ENCODE data around the gene ITM2B. TPM values are rescaled to one million over a fixed set of nuclear protein-coding genes. Genes with fewer than 3 reads are reported as not detected.
"Not testable (repeated sequence)": the region's sequence is repeated elsewhere in the genome, so short reads cannot be mapped to it uniquely, and the experiment has no call there.

The ITM2B gene
- polyA plus RNA-seq, 12 donors = 340 to 1,502 (median 451) TPM

DNA sequence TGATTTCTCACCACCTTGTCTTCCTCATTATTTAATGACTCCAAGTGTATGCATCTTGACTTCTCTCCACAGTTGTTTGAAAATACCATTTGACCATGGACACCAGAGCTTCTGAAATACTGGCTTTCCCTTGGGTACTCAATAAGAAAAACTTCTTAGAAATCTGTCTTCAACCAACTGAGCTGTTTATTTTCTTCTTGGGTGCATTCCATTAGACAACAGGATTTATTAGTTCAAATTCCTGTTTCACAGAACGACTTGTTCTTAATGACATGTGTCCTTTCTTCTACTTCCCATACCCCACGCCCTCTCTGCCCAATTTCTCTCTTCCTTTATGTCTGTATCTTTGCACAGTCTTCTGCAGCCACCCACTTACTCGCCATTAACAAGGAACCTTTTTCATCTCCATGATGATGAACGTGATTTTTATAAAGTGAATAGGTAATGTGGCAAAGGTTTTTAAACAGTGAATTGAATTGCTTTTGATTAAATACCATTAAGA lies 11.3 kb upstream of the ITM2B start:
- no peak for DNase-seq

GRCh38 chr13:48222358-48223301 lies 10.4 kb upstream of the ITM2B start:
- no peak for DNase-seq

GRCh38 chr13:48224701-48225100 lies 8.3 kb upstream of the ITM2B start:
- no peak for DNase-seq

- no peak for DNase-seq
These were observed 2.5 kb upstream of the ITM2B start for GRCh38 chr13:48230541-48230940.

- no peak for DNase-seq
These were observed 1.9 kb upstream of the ITM2B start for GRCh38 chr13:48231080-48231479.

GRCh38 chr13:48231933-48232332 lies 1.1 kb upstream of the ITM2B start:
- DNase-seq = no peak

DNA sequence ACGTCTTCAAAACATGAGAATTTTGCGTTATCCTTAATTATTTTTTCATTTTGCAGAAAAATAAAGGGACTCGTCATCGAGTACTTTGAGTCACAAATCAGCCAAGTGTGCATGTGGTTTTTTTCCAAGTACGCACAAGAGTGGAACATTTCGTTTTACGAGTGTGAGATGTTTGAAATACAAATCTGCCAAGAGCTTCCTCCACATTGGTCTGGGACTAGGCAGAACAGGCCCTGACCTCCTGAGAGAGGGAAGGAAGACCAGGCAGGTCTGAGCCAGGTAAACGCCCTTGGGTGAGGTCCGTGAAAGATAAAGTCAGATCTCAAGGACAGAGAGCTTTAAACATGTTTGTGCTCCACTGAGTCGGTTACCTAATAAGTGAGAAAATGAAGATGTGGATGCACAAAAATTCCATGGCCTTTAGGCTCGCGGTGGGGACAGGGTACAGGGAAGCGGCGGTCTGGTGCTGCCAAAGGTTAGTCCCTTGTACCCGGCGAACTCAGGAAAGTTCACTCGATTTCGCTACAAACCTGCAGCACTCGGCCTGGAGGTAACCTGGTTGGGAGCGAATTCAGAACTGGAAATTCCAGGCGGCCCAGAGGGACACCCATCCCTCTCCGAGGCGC lies 473 bp upstream of the ITM2B start:
- no peak for DNase-seq

GRCh38 chr13:48233889-48234488 lies 983 bp downstream of the ITM2B start:
- DNase-seq = peak; percentile 81

GRCh38 chr13:48234566-48235340 lies 1.7 kb downstream of the ITM2B start:
- DNase-seq = peak; percentile 48

- no peak for DNase-seq
These were observed 2.5 kb downstream of the ITM2B start for GRCh38 chr13:48235341-48236135.

- no peak for DNase-seq
These were observed 3.7 kb downstream of the ITM2B start for GRCh38 chr13:48236528-48237353.

- DNase-seq = not testable (repeated sequence)
These were observed 6.4 kb downstream of the ITM2B start for GRCh38 chr13:48239369-48239768.

DNA sequence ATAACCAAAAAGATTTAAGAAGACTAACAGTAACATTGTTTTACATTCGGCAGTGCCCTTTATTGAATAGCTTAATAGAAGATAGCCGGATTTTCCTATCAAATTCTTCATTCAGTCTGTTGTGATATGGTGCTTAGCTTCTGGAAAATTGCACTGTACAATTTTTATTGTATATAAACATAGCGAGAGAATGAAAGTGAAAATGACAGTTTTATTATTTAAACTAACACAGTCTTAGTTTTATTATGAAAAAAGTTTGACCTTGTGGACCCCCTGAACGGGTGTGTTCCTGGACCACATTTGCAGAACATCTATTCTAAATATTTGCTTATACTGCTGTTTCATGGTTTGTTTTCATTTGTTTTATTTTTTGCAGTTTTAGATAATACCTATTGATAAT lies 8.6 kb downstream of the ITM2B start:
- no peak for DNase-seq

GRCh38 chr13:48242677-48243076 lies 9.7 kb downstream of the ITM2B start:
- no peak for DNase-seq

GRCh38 chr13:48244159-48244558 lies 11.2 kb downstream of the ITM2B start:
- no peak for DNase-seq

DNA sequence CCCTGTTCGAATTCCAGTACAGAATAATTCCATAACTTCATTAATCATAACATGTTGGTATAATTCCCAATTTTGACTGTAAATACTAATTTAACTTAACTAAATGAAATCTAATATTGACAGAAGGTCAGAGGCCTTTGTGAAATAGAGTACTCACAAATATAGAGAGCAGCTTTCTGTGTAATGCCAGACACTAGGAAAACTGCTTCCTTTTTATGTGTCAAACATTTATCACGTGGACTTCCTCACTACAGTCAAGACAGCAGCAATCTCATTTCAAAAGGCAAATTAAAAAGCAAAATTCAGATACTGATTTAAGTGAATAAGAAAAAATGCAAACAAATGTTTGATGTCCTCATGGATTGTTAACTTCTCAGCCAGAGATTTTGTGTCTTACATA lies 13.1 kb downstream of the ITM2B start:
- no peak for DNase-seq

GRCh38 chr13:48249018-48249417 lies 16.0 kb downstream of the ITM2B start:
- no peak for DNase-seq

- DNase-seq = peak; percentile 76
These were observed 18.6 kb downstream of the ITM2B start for GRCh38 chr13:48251611-48252081.

DNA sequence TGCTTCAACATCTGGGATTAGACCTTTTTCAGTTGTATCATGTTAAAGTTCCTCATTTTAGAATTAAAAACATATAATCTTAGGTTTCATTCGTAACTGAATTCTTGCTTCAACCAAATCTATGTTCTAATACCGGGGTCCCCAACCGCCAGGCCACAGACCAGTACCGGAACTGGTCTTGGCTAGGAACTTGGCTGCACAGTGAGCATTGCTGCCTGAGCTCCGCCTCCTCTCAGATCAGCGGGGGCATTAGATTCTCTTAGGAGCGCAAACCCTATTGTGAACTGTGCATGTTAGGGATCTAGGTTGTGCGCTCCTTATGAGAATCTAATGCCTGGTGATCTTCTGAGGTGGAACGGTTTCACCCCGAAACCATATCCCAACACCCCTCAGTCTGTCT lies 19.2 kb downstream of the ITM2B start:
- DNase-seq = no peak

DNA sequence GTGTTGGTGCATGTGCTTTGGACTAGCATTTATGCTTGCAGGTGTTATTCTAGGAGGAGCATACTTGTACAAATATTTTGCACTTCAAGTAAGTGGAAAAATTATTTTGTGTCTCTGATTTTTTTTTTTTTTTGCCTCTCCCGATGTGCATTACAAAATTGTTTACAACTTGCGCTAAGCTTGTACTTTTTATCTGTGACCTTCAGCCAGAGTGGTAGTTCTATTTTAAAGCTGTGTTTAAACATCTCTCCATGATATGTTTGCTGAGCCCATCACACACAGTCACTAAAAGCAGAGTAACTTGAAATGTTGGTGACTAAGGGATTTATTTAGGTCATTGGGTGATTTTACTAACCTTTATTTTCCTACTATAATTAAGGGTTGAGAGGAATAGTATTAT lies 20.8 kb downstream of the ITM2B start:
- DNase-seq = no peak
